SH-SY5Y (cell line): ENCODE data around the gene SARNP.

Experiments
- GATA2 ChIP-seq: IDR thresholded peaks from 2 replicates; pipeline ENCODE4 v1.6.1; 2011; ENCODE audit warnings: mild to moderate bottlenecking, low read depth, low read length
- GATA3 ChIP-seq: IDR thresholded peaks from 2 replicates; pipeline ENCODE4 v1.6.1; 2011; ENCODE audit warnings: low read depth, mild to moderate bottlenecking, low read length, moderate library complexity

- TF ChIP-seq GATA2 = no peak
- TF ChIP-seq GATA3 = no peak
Measured at GRCh38 chr12:55843431-55843830, 25.9 kb upstream of the SARNP start.
